HEK293 (cell line): ENCODE data around the gene MLH3.

Experiments used
- CTCF ChIP-seq: fragments of 450-650 bp; formaldehyde crosslinking; IDR thresholded peaks from 2 replicates; pipeline ENCODE4 v1.5.1; 2016; ENCODE audit warnings: missing biosample characterization, missing genetic modification characterization
- MEIS1 ChIP-seq: sonication (generic); formaldehyde crosslinking; IDR thresholded peaks from 2 replicates; pipeline ENCODE4 v1.8.1; 2022; ENCODE audit warnings: missing genetic modification reagents, mild to moderate bottlenecking, borderline replicate concordance
- ZBTB11 ChIP-seq: fragments of 450-650 bp; formaldehyde crosslinking; conservative IDR thresholded peaks from 2 replicates; pipeline ENCODE4 v1.5.1; 2016; ENCODE audit warnings: low read depth, missing biosample characterization, missing genetic modification characterization
- ZNF148 ChIP-seq: fragments of 450-650 bp; formaldehyde crosslinking; IDR thresholded peaks from 2 replicates; pipeline ENCODE4 v1.5.0; 2017; ENCODE audit warnings: missing biosample characterization, missing genetic modification characterization, borderline replicate concordance

- TF ChIP-seq ZBTB11 (tag by site-specific recombination) = peak; percentile 37; the same call in 1 of the 2 replicates
- no peak for TF ChIP-seq MEIS1 (CRISPR knock-in tag)
- no peak for TF ChIP-seq ZNF148 (tag by site-specific recombination)
- no peak for TF ChIP-seq CTCF (tag by site-specific recombination)
Measured at GRCh38 chr14:75069121-75069810, 18.0 kb upstream of the MLH3 start, which contains the start of gene ZC2HC1C.
